HG02763 (cell line): Measurements from ENCODE around the gene DLG4.

ENCODE experiments used
- ATAC-seq: cut with Tn5 transposase; IDR thresholded peaks from one replicate; pipeline ENCODE4 v1.9.1; 2021; ENCODE audit warnings: mild to moderate bottlenecking, moderate library complexity; ENCODE audit not compliant: unreplicated experiment

Gene DLG4

GRCh38 chr17:7233701-7234082 lies 14.1 kb upstream of the DLG4 start:
- no peak for ATAC-seq

- no peak for ATAC-seq
These were observed 12.5 kb upstream of the DLG4 start for GRCh38 chr17:7232114-7232513.

- no peak for ATAC-seq
These were observed 9.9 kb upstream of the DLG4 start for GRCh38 chr17:7229504-7229903.

- no peak for ATAC-seq
These were observed 9.3 kb upstream of the DLG4 start for GRCh38 chr17:7228920-7229319.

GRCh38 chr17:7226721-7227710 lies 7.4 kb upstream of the DLG4 start:
- ATAC-seq, result no peak

GRCh38 chr17:7225711-7226331 lies 6.2 kb upstream of the DLG4 start:
- no peak for ATAC-seq

GRCh38 chr17:7224661-7225111 lies 5.0 kb upstream of the DLG4 start:
- ATAC-seq, result no peak

GRCh38 chr17:7224110-7224509 lies 4.5 kb upstream of the DLG4 start:
- no peak for ATAC-seq

GRCh38 chr17:7223375-7223774 lies 3.7 kb upstream of the DLG4 start:
- ATAC-seq, result no peak

- no peak for ATAC-seq
These were observed 3.3 kb upstream of the DLG4 start for GRCh38 chr17:7222972-7223292.

- no peak for ATAC-seq
These were observed 2.7 kb upstream of the DLG4 start for GRCh38 chr17:7222093-7222971.

GRCh38 chr17:7221278-7222092 lies 1.8 kb upstream of the DLG4 start:
- ATAC-seq, result no peak

- ATAC-seq, result no peak
These were observed 1.1 kb upstream of the DLG4 start for GRCh38 chr17:7220593-7221277.

GRCh38 chr17:7219229-7219811 lies 316 bp downstream of the DLG4 start:
- ATAC-seq, result no peak

- ATAC-seq, result no peak
These were observed 878 bp downstream of the DLG4 start for GRCh38 chr17:7218758-7219157.

- ATAC-seq, result no peak
These were observed 1.5 kb downstream of the DLG4 start for GRCh38 chr17:7218166-7218565.

GRCh38 chr17:7217113-7217987 lies 2.3 kb downstream of the DLG4 start:
- no peak for ATAC-seq

- ATAC-seq, result no peak
These were observed 3.2 kb downstream of the DLG4 start for GRCh38 chr17:7216242-7217112.
